A549 (cell line): ENCODE measurements around the gene TMEM39B. TPM values are rescaled to one million over a fixed set of nuclear protein-coding genes. Genes with fewer than 3 reads are reported as not detected.
"Not testable (repeated sequence)": the region's sequence is repeated elsewhere in the genome, so short reads cannot be mapped to it uniquely, and the experiment has no call there.

Source experiments
- ATAC-seq, 2 experiments: fragments of 200-7000 bp in 1 of 2; fragments of >200 bp in 1 of 2; cut with Nextera tagmentation in 1 of 2; cut with Tn5 transposase in 1 of 2; 3 replicates each; pipeline versions ENCODE4 v1.8.0 to v1.9.1; 2018 to 2020; ENCODE audit warnings: mild to moderate bottlenecking in 1 of 2, moderate library complexity in 1 of 2
- CTCF ChIA-PET: fragments of 300-600 bp; sonication (Branson Sonifier 250); formaldehyde crosslinking; extraction: SDS; loops from one replicate; lab custom pipeline; 2021; ENCODE audit warnings: antibody characterized with exemption, inconsistent platforms; lab: Yijun Ruan, JAX
- POLR2A ChIA-PET: fragments of 350-600 bp; formaldehyde crosslinking; extraction: SDS; loops from one replicate; lab custom pipeline; 2021; ENCODE audit warnings: antibody characterized with exemption, inconsistent platforms; lab: Yijun Ruan, JAX
- DNase-seq, 2 experiments: peaks; one replicate each; pipeline versions ENCODE4 v3.0.0 to v3.0.0-alpha.2; 2011 to 2016; ENCODE audit warnings: low read depth in 1 of 2, low spot score in 1 of 2
- FAIRE-seq: peaks from 2 replicates; lab custom pipeline; 2011; peaks lifted over from hg19 to GRCh38; lab: Jason Lieb, UNC
- H3K27ac ChIP-seq, 2 experiments: fragments of >200 bp; sonication (Bioruptor Twin); formaldehyde crosslinking; 3 replicates each; pipeline ENCODE4 v1.5.1; 2016 to 2017
- H3K4me1 ChIP-seq: fragments of >200 bp; sonication (Bioruptor Twin); formaldehyde crosslinking; 3 replicates; pipeline ENCODE4 v1.6.1; 2016
- H3K4me2 ChIP-seq: fragments of >200 bp; sonication (Bioruptor Twin); formaldehyde crosslinking; 3 replicates; pipeline ENCODE4 v1.6.1; 2016
- H3K4me3 ChIP-seq: fragments of >200 bp; sonication (Bioruptor Twin); formaldehyde crosslinking; 3 replicates; pipeline ENCODE4 v1.5.1; 2016
- H3K9me3 ChIP-seq: fragments of >200 bp; sonication (Bioruptor Twin); formaldehyde crosslinking; 3 replicates; pipeline ENCODE4 v1.6.1; 2016
- BHLHE40 ChIP-seq: IDR thresholded peaks from 2 replicates; pipeline ENCODE4 v1.6.1; 2012; ENCODE audit warnings: low read depth, low read length, inconsistent platforms
- CBX8 ChIP-seq: fragments of 200-600 bp; sonication (generic); IDR thresholded peaks from 2 replicates; pipeline ENCODE4 v1.6.1; 2016
- EP300 ChIP-seq, 2 experiments: fragments of >200 bp; sonication (Bioruptor Twin); formaldehyde crosslinking; IDR thresholded peaks; 2 replicates in 1 of 2; 3 replicates in 1 of 2; pipeline ENCODE4 v1.6.1; 2016 to 2017
- ESRRA ChIP-seq: fragments of 150-350 bp; IDR thresholded peaks from 2 replicates; pipeline ENCODE4 v1.6.1; 2014; ENCODE audit warnings: mild to moderate bottlenecking, low read length, borderline replicate concordance
- FOSB ChIP-seq: fragments of 250-450 bp; sonication (Bioruptor Pico); IDR thresholded peaks from 2 replicates; pipeline ENCODE4 v1.5.0; 2020; ENCODE audit warnings: mild to moderate bottlenecking, moderate library complexity
- HEYL ChIP-seq: fragments of 250-450 bp; sonication (Bioruptor Pico); IDR thresholded peaks from 2 replicates; pipeline ENCODE4 v1.8.0; 2021; ENCODE audit warnings: mild to moderate bottlenecking, moderate library complexity
- HOXB13 ChIP-seq: fragments of 250-450 bp; sonication (Bioruptor Pico); IDR thresholded peaks from 2 replicates; pipeline ENCODE4 v1.5.0; 2020; ENCODE audit warnings: low read depth, mild to moderate bottlenecking, moderate library complexity
- JUN ChIP-seq, 2 experiments: fragments of >200 bp; sonication (Bioruptor Twin); formaldehyde crosslinking; IDR thresholded peaks; 2 replicates in 1 of 2; 3 replicates in 1 of 2; pipeline ENCODE4 v1.6.1; 2016 to 2017
- KDM5A ChIP-seq: fragments of 200-600 bp; sonication (generic); IDR thresholded peaks from 2 replicates; pipeline ENCODE4 v1.6.1; 2016; ENCODE audit warnings: antibody characterized with exemption, mild to moderate bottlenecking
- MAFK ChIP-seq: fragments of 450-650 bp; IDR thresholded peaks from 2 replicates; pipeline ENCODE4 v1.6.1; 2014; ENCODE audit not compliant: partially characterized antibody
- MAZ ChIP-seq: fragments of 150-350 bp; IDR thresholded peaks from 2 replicates; pipeline ENCODE4 v1.6.1; 2014; ENCODE audit warnings: antibody characterized with exemption, low read depth, low read length, borderline replicate concordance
- NFE2L2 ChIP-seq: fragments of 150-350 bp; conservative IDR thresholded peaks from 2 replicates; pipeline ENCODE4 v1.6.1; 2014; ENCODE audit warnings: low read length
- POLR2AphosphoS2 ChIP-seq: conservative IDR thresholded peaks from 2 replicates; pipeline ENCODE4 v1.6.1; 2012; ENCODE audit warnings: low read length, improper control_type of control experiment, inconsistent platforms
- RAD21 ChIP-seq, 2 experiments: fragments of >200 bp in 1 of 2; sonication (Bioruptor Twin) in 1 of 2; formaldehyde crosslinking in 1 of 2; IDR thresholded peaks in 1 of 2; conservative IDR thresholded peaks in 1 of 2; 2 replicates in 1 of 2; 3 replicates in 1 of 2; pipeline ENCODE4 v1.6.1; 2012 to 2018; ENCODE audit warnings: inconsistent platforms in 1 of 2
- RARB ChIP-seq: fragments of 250-450 bp; sonication (Bioruptor Pico); IDR thresholded peaks from 2 replicates; pipeline ENCODE4 v1.8.0; 2021; ENCODE audit warnings: mild to moderate bottlenecking, moderate library complexity
- RNF2 ChIP-seq: fragments of 200-600 bp; sonication (generic); IDR thresholded peaks from 2 replicates; pipeline ENCODE4 v1.6.1; 2016; ENCODE audit warnings: low read depth, mild to moderate bottlenecking, antibody characterized with exemption, moderate library complexity, borderline replicate concordance
- SREBF2 ChIP-seq: fragments of 450-650 bp; IDR thresholded peaks from 2 replicates; pipeline ENCODE4 v1.6.1; 2014; ENCODE audit warnings: mild to moderate bottlenecking, moderate library complexity
- TFCP2L1 ChIP-seq: fragments of 250-450 bp; sonication (Bioruptor Pico); IDR thresholded peaks from 2 replicates; pipeline ENCODE4 v1.5.0; 2021; ENCODE audit warnings: mild to moderate bottlenecking
- ZFP36 ChIP-seq: fragments of 450-650 bp; IDR thresholded peaks from 2 replicates; pipeline ENCODE4 v1.6.1; 2014; ENCODE audit warnings: borderline replicate concordance; ENCODE audit not compliant: partially characterized antibody
- ZSCAN20 ChIP-seq: fragments of 250-450 bp; sonication (Bioruptor Pico); IDR thresholded peaks from 2 replicates; pipeline ENCODE4 v1.8.0; 2022; ENCODE audit warnings: mild to moderate bottlenecking, moderate library complexity
- WGBS: methylation state at CpG from one replicate; pipeline ENCODE4 v1.1.6; 2017; ENCODE audit errors: missing lambda C conversion rate; 5-methylcytosine and 5-hydroxymethylcytosine counted together
- polyA plus RNA-seq, 4 experiments: library from polyadenylated mRNA; depleted of rRNA in 3 of 4; stranded (reverse); fragments of >200 nt; fragmentation: RNase III in 1 of 4; extraction: RNeasy Plus Mini Kit Qiagen cat#74134 plus additional on column Dnase treatment in 1 of 4; gene quantifications; 2 replicates in 3 of 4; 3 replicates in 1 of 4; pipeline ENCODE4 v1.2.3, GENCODE V29; 2011 to 2017
- TF ChIP-seq, protein P1 (sequence below): fragments of 250-450 bp; sonication (Bioruptor Pico); IDR thresholded peaks from 2 replicates; pipeline ENCODE4 v1.5.0; 2020; ENCODE audit warnings: low read depth, mild to moderate bottlenecking, moderate library complexity
- TF ChIP-seq, protein P2 (sequence below): IDR thresholded peaks from 2 replicates; pipeline ENCODE4 v1.6.1; 2012
- TF ChIP-seq, protein P3 (sequence below): fragments of 450-650 bp; IDR thresholded peaks from 2 replicates; pipeline ENCODE4 v1.6.1; 2014; ENCODE audit warnings: antibody characterized with exemption

TMEM39B gene
- polyA plus RNA-seq, 2 of the 4 experiments (the other 2 are of a cell fraction), result 8.5 to 10.8 TPM

DNA sequence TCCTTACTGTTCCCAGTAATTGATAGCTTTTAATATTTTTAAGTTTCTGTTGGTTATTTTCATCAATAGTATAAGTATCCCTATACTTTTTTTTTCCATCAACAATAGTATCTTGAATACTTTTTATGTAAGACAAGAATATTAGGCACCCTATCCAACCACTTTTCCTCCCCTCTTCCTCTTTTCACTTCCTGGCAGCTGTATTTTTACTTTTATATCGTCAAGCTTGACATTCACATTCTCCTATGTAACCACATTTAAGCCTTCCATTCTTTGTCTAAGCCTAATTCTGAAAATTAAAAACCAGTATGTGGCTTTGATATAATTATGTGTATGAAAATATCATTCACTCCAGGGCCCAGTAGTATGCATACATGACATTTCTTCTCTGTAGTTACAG lies 9.3 kb downstream of the TMEM39B start:
- FAIRE-seq, result no peak
- no peak for DNase-seq
- Histone ChIP-seq H3K4me2 (no peak overlapping the region), H3K27ac (no peak overlapping the region)
- POLR2A ChIA-PET, result interaction anchor here (0.5 to 1.2 kb wide), 2 partner anchors 9 to 73 kb away, joined by 3 to 5 read pairs; partner anchors contain the start of gene TMEM39B
- TF ChIP-seq, protein P1, sequence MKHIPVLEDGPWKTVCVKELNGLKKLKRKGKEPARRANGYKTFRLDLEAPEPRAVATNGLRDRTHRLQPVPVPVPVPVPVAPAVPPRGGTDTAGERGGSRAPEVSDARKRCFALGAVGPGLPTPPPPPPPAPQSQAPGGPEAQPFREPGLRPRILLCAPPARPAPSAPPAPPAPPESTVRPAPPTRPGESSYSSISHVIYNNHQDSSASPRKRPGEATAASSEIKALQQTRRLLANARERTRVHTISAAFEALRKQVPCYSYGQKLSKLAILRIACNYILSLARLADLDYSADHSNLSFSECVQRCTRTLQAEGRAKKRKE (CRISPR knock-in tag), result no peak
- TF ChIP-seq HOXB13 (no peak), JUN (IDR thresholded peaks at IDR 0.05) (no peak), MAZ (no peak), FOSB (CRISPR knock-in tag) (no peak)
- TF ChIP-seq, all 56 proteins: peak for 0
- no peaks in the 10 kb centered on the region for H3K4me1 ChIP-seq
- ATAC-seq, result no peak
- no peaks in the 10 kb centered on the region for H3K9me3 ChIP-seq
- whole genome bisulfite sequencing, result 92% methylated on average over 1 of the region's 1 CpG
- H3K4me3 ChIP-seq, result no peak overlapping the region
- CTCF ChIA-PET, result interaction anchor here (0.7 to 2.0 kb wide), 4 partner anchors 9 to 450 kb away, joined by 3 to 8 read pairs (median 4); partner anchors contain the start of gene TMEM39B

DNA sequence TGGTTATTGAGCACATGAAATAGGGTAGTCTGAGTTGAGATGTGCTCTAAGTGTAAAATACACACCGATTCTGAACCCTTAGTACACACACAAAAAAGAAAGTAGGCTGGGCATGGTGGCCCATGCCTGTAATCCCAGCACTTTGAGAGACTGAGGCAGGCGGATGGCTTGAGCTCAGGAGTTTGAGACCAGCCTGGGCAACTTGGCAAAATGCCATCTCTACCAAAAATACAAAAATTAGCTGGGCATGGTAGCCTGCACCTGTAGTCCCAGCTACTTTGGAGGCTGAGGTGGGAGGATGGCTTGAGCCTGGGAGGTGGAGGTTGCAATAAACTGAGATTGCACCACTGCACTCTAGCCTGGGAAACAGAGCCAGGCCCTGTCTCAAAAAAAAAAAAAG lies 13.6 kb downstream of the TMEM39B start:
- H3K4me3 ChIP-seq, H3K4me1 ChIP-seq, FAIRE-seq, H3K4me2 ChIP-seq, H3K9me3 ChIP-seq, ATAC-seq, H3K27ac ChIP-seq, DNase-seq: not testable (repeated sequence)
- CTCF ChIA-PET, result interaction anchor here (1.0 to 1.5 kb wide), 2 partner anchors 14 to 22 kb away, joined by 3 to 5 read pairs; no protein-coding TSS in a partner anchor
- POLR2A ChIA-PET, result interaction anchor here (1.0 kb wide), 1 partner anchor 13 kb away, joined by 3 read pairs; the partner anchor contains the start of gene TMEM39B
- 90% methylated on average over 2 of the region's 2 CpGs for WGBS

- no peak for TF ChIP-seq NFE2L2
- no peak for TF ChIP-seq TFCP2L1 (CRISPR knock-in tag)
- no peak for TF ChIP-seq RARB (CRISPR knock-in tag)
- no peak for TF ChIP-seq ZSCAN20 (CRISPR knock-in tag)
- TF ChIP-seq RNF2, result no peak
- no peak for TF ChIP-seq EP300 (IDR thresholded peaks at IDR 0.05)
- no peak for TF ChIP-seq JUN (IDR thresholded peaks at IDR 0.05)
- no peak for TF ChIP-seq CBX8
- TF ChIP-seq FOSB (CRISPR knock-in tag), result no peak
- no peak for TF ChIP-seq ZFP36
- TF ChIP-seq, protein P2, sequence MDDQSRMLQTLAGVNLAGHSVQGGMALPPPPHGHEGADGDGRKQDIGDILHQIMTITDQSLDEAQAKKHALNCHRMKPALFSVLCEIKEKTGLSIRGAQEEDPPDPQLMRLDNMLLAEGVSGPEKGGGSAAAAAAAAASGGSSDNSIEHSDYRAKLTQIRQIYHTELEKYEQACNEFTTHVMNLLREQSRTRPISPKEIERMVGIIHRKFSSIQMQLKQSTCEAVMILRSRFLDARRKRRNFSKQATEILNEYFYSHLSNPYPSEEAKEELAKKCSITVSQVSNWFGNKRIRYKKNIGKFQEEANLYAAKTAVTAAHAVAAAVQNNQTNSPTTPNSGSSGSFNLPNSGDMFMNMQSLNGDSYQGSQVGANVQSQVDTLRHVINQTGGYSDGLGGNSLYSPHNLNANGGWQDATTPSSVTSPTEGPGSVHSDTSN, result no peak
- TF ChIP-seq MAFK, result no peak
- TF ChIP-seq, protein P3, sequence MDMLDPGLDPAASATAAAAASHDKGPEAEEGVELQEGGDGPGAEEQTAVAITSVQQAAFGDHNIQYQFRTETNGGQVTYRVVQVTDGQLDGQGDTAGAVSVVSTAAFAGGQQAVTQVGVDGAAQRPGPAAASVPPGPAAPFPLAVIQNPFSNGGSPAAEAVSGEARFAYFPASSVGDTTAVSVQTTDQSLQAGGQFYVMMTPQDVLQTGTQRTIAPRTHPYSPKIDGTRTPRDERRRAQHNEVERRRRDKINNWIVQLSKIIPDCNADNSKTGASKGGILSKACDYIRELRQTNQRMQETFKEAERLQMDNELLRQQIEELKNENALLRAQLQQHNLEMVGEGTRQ, result no peak
- no peak for TF ChIP-seq ESRRA
- no peak for TF ChIP-seq POLR2AphosphoS2
- TF ChIP-seq HEYL (CRISPR knock-in tag), result no peak
- no peak for TF ChIP-seq RAD21 (conservative IDR thresholded peaks at IDR 0.05 in 1 of 2, IDR thresholded peaks at IDR 0.05 in 1 of 2)
- no peak for TF ChIP-seq SREBF2
- TF ChIP-seq KDM5A, result no peak
- no peak for TF ChIP-seq BHLHE40
- POLR2A ChIA-PET, result no interaction called here
- 97% methylated on average over 8 of the region's 8 CpGs for WGBS
- Histone ChIP-seq H3K4me2 (no peak overlapping the region), H3K9me3 (no peaks in the 10 kb centered on the region), H3K4me1 (no peaks in the 10 kb centered on the region), H3K27ac (no peak overlapping the region), H3K4me3 (no peak overlapping the region)
- no peak for DNase-seq
- FAIRE-seq, result no peak
- CTCF ChIA-PET, result interaction anchor here (1.6 kb wide), 1 partner anchor 18 kb away, joined by 3 read pairs; no protein-coding TSS in a partner anchor
- ATAC-seq, result no peak
Measured at GRCh38 chr1:32091176-32091575, 18.4 kb downstream of the TMEM39B start.
